GM18868 (cell line): Measurements from ENCODE around the gene PLA2G3.
A peak's percentile ranks its signal among the peaks of the same experiment; 100 is the strongest.

Source experiments
- ATAC-seq: cut with Tn5 transposase; IDR thresholded peaks from one replicate; pipeline ENCODE4 v1.9.1; 2021; ENCODE audit warnings: mild to moderate bottlenecking, moderate library complexity; ENCODE audit not compliant: unreplicated experiment

PLA2G3 gene

GRCh38 chr22:31087744-31088215 lies 52.5 kb downstream of the PLA2G3 start:
- ATAC-seq = no peak

GRCh38 chr22:31086703-31087330 lies 53.5 kb downstream of the PLA2G3 start:
- ATAC-seq = no peak

GRCh38 chr22:31085928-31086327 lies 54.4 kb downstream of the PLA2G3 start:
- ATAC-seq = no peak

GRCh38 chr22:31085493-31085824 lies 54.8 kb downstream of the PLA2G3 start:
- no peak for ATAC-seq

GRCh38 chr22:31084811-31085492 lies 55.4 kb downstream of the PLA2G3 start:
- ATAC-seq = peak; percentile 74
